GM21390 (cell line): ENCODE results near the gene PLCH2.
A peak's percentile ranks its signal among the peaks of the same experiment; 100 is the strongest.

Experiments
- ATAC-seq: cut with Tn5 transposase; IDR thresholded peaks from one replicate; pipeline ENCODE4 v1.9.1; 2021; ENCODE audit not compliant: unreplicated experiment

Gene PLCH2

DNA sequence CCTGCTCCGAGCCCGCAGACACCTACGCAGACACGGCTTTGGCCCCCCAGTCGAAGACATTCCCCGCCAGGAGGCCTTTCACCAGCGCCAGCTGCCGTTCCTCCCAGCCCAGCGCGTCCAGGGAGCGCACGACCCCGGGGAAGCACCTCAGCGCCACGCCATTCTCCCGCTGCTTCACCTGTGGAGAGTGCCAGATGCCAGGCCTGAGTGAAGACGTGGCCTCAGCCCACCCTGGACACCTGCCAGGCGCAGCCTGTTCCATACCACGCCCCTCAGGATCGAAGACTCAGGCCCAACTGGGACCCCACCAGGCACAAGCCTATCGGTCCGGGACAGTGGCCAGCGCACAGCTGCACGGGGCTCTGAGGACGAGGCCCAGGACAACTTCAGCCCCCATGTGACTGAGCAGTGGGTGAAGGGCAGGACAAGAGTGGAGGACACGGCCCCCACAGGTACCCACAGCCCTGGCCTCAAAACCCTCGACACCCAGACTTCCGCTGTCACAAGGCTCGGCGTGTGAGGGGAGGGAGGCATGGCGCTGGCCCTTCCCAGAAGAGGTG lies 36.9 kb downstream of the PLCH2 start:
- no peak for ATAC-seq

DNA sequence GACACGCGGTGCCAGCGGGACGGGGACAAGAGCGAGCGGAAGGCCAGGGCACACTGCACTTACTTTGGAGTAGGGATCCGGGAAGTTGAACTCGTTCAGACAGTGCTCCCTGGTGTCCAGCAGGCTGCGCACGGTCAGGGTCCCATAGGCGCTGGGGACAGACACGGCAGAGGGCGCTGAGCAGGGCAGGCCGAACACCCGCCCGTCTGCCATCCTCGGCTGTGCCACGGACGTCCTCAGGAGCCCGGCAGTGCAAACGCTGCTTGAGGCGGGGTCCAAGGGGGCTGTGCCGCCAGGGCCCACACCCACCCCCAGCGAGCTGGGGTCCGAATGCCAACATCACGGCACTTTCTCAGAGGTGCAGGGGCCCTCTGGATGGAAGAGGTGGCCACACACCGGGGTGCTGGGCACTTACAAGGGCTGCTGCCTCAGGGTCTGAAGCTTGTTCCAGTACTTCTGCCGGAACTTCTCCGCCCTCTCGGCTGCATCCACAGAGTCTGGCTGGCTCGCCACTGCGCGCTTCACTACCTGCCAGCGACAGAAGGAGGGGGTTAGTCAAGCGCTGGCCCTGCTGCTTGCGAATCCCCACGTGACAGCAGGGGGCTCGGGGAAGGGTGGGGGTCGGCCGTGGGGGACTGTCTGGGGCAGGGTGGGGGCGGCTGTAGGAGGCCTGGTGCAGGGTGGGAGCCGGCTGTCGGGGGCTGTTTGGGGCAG lies 38.0 kb downstream of the PLCH2 start:
- ATAC-seq, result no peak

DNA sequence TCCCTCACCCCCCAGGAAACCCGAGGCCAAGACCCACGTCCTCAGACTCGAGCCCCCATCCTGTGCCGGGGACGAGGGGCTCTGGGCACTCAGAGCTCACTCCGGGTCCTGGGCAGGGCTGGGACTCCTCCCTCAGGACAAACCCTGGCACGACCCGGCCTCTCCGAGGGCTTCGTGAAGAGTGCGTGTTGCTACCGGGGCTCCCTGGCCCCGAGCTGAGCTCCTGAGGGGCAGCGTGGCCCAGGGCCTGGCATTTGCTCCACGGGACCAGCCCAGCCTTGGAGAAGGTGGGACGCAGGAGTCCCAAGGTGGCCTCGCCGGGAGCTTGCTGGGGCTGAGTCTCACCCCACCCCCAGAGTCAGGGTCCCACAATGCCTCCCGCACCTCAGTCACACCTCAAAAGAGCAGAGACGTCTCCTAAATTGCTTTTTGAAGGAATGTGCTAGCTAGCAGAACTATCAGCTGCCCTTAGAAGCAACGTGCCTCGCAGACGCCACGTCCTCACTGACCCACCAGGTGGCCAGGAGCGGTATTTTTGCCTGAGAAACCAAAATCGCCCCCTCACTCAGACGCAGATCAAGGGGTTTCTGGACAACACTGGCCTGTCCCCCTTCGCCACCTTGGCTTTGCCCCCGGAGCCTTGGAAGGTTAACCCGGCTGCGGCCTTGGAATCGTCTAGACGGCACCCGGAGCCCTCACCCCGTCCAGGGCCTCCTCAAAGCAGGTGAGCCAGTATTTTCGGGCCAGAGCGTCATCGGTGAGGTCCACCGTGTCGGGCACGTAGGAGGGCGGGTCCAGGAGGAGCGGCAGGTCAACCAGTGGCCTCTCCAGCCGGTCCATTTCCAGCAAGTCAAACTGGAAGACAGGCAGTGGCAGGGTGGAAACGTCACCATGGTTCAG lies 39.0 kb downstream of the PLCH2 start:
- no peak for ATAC-seq

DNA sequence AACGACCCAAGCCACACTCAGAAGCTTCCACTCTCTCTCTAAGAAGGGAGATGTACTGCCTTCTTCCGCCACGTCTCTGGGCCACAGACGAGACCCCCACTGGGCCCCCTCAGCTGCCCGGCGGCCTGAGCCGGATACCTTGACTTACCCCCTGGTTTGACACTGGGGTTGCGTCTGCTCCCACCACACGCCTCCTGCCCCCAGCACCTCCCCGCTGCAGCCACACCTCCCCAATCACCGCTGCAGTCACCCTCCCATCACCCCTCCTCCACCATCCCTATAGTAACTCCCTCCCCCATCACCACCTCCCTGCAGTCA lies 39.6 kb downstream of the PLCH2 start:
- no peak for ATAC-seq

DNA sequence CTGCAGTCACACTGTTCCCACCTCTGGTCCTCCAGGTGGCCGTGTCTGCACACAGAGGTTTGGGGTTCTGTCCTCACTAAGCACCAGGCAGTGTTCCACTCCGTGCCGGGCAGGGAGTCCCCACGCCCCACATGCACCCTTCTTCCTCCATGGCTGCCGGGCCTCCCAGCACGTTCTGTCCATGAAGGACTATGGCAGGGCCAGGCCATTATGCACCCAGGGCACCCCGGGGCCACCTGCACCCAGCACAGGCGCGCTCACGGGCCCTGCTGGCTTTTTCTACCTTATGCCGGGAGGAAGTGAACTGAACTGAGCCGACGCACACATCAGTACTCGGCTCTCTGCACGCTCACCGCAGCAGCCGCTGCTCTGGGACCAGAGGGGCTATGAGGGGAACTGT lies 40.0 kb downstream of the PLCH2 start:
- no peak for ATAC-seq

DNA sequence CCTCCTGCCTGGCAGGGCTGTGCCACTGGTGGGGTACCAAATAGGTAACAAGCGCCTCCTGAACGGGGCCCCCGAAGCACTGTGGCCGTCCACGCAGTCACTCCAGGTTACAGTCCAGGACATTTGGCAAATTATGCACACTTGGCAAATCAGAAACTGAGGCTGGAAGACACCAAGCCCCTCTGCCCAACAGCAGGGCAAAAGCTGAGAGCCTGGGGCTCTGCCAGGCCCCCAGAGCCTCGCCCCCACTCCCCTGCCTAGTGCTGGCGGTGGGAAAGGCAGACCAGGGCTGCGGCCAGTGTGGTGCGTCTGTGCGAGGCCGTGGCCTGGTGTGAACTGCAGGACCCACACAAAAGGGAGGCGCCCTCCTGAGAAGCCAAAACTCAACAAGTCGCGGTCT lies 40.9 kb downstream of the PLCH2 start:
- ATAC-seq, result no peak

DNA sequence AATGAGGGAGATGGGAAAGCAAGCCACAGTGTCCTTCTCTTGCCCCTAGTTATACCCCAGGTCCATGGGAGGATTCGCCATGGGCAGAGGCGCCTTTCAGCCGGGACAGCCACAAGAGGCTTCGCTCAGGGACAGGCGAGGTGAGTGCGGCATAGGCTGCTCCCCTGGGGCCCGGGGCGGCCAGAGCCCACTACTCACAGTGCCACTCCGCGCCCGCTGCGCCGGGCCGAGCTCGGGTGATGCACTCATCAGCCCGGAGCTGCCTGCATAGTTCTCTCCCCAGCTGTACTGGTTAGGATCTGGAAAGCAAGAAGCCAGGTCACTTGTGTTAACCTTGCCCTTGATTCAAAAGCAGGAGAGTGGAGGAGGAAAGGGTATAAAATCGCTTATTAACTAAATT lies 41.9 kb downstream of the PLCH2 start:
- no peak for ATAC-seq

DNA sequence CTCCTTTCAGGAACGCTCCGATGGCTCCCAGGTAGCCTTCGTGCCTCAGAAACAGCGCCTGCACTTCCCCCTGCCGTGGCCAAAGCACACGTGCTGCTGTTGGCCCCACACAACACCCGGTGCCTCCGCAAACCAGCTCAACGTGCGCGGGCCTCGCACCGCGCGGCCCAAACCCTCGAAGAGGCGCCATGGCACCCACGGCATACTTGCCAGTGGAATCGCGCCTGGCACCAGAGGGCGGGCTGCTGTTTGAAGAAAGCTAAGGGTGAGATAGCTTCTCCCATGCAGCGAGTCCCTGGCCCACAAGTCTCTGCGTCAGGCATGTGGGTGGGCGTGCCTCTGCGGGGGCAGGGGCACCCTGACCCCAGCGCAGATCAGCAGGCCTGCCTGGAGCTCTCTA lies 42.4 kb downstream of the PLCH2 start:
- no peak for ATAC-seq

DNA sequence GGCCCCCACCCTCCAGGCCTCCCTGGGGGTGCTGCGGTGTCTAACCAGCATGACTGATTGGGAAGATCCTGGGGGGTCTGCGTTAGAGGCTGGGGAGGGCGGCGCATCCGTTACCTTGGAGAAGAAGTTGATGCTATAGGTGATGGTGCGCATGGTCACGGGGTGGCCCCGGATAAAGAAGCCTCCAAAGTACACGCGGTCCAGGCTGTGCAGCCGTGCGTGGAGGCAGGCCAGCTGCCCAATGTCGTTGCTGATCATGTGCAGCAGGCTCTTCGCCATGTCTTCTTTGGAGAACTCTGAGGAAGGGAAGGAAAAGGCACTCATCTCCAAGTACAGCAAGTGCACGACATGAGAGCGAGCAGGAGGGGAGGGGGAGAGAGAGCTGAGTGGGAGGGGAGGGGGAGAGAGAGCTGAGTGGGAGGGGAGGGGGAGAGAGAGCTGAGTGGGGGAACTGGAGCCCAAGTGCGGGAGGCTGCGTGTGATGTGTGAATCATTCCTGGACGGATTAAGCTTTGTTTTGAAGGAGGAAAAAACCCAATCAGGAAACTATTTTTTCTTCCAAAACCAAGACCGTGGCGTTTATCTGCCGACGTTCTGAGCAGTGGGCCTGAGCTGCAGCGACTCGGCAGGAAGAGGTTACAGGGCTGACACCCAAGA lies 43.1 kb downstream of the PLCH2 start:
- no peak for ATAC-seq

DNA sequence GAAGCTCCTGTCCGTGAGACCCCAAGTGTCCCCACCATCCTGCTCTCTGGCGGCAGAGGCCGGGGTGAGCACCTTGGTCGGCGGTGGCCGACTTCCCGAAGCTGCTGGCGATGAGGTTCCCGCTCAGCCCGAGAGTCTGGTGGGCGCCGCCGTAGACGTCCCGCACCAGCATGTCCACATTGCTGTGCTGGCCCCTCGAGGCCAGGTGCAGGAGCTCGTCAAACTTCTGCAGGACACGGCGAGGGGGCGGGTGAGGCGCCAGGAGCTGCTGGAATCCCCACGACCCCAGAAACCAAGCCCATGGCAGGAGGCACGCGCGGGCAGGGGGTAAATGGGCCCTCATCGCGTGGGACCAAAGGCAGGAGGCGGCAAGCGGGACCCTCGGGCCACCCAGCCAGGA lies 43.6 kb downstream of the PLCH2 start:
- no peak for ATAC-seq

DNA sequence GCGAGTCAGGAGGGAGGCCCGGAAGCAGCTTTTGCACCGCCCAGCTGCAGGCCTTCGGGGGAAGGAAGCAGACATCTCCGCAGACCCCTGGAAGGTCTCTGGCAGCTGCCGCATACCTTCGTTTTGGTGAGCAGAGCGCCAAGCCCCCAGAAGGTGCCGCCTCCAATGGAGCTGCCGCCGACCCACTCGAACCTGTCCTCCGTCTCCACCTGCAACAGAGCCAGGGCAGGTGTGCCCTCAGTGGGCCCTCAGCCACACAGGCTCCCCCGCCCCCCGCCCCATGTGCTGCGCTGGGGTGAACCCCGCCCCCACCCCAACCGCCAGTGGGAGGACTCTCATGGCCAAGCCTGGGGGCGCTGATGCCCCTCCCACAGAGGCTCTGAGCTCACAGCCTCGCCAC lies 44.1 kb downstream of the PLCH2 start:
- ATAC-seq, result no peak

DNA sequence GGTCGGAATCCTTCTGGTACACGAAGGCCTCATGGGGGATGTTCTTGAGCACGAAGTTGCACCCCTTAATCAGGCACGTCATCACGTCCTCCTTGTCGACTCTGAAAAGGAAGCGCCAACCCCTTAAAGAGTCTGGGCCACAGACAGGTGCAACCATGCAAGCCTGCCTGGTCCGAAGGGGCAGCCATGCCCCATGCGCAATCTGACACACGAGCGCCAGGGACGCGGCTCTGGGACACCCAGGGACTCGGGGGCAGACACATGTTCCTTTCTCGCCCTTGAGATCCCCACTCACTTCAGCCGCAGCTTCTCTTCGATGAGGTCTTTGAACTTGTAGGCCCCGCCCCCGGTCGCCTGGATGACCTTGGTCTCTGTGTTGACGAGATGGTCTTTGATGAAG lies 44.7 kb downstream of the PLCH2 start:
- no peak for ATAC-seq

DNA sequence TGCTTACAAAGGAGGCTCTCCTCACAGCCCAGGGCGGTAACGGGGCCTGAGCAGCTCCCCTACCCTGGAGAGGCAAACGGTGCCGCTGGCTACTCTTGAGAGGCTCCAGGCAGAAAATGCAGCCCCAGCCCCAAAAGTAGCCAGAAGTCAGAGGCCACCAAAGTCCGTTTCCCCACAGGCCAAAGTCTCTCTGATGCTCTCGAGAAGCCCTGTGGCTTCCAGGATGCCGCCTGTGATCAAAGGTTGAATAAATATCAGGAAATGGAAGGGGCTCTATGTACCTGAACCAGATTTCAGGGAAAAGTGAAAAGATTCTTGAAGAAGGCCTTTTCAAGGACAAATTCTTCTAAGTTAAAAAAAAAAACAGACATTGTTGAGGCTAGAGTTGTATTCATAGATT lies 46.1 kb downstream of the PLCH2 start:
- no peak for ATAC-seq

DNA sequence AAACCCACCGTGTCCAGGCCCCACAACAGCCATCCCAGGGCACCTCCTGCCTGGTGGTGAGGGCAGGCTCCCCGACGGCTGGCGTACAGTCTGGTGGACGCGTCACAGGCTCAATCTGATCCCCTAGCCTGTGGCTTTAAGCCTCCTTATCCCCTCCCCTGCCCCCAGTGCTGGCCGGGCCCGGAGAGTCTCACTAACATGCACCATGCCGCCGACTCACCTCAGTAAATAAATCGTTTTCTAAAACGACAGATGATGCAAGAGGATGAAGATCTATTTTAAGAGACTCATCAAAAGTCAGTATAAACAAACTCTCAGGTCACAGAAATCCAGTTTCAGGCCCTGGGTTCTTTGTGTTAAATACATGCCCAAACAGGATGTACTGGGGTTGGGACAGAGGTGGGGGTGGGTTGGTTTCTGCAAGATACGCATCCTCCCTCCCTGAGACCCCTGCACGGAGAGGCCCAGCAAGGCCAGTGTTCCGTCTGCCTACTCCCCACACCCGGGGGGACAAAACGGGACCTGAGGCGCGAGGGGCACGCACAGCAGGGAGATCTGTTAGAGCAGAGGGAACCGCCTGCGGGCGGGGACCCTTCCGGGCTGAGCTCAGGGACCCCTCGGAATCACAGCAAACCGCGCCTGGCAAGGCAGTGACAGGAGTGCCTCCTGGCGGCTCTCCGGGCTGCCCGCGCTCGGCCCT lies 47.3 kb downstream of the PLCH2 start:
- no peak for ATAC-seq

DNA sequence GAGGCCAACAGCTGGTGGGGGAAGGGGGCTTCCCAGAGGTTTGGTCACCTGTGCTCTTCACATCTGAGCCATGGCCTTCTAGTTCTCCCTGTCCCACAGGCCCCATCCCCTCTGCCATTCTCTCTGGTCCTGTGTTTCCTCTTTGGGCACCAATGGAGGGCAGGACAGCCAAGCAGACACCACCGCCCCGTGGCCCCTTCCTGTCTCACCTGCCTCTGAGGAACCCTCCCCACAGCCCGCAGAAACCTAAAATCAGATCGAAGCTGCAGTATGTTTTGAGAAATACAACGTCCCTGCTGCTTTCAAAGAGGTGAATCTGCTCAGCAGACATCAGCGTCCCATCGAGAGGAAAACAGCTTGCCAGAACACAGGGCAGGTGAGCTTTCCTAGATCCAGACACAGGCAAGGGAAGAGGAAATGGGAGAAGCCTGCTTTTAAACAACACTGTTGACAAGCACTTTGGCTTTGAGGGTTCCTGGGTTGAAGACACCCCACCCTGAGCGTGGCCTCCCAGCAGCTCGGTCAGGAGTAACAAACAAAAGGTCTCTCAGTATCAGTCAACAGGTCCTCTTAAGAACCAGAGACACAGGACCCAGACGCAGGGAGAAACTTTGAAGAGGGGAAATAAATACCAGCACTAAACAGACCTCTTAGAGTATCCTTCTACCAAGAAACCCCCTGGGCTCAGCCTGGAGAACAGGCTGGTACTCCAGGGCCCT lies 48.0 kb downstream of the PLCH2 start:
- no peak for ATAC-seq

DNA sequence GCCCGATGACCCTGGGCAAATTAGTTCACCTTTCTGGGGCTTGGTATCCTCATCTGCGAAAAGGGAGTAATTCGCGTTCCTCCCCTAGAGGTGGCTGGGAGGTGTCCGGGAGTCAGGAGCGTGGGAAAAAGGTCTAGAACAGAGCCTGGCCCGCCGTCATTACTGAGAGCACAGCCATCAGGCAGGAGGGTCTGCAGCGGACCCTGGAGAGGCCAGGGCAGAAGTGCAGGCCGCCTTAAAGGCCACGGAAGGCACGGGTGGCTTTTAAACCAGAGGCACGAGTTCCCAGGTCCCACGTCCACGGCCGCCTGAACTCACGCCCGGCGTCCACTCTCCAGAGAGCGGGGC lies 49.5 kb downstream of the PLCH2 start:
- ATAC-seq, result no peak

DNA sequence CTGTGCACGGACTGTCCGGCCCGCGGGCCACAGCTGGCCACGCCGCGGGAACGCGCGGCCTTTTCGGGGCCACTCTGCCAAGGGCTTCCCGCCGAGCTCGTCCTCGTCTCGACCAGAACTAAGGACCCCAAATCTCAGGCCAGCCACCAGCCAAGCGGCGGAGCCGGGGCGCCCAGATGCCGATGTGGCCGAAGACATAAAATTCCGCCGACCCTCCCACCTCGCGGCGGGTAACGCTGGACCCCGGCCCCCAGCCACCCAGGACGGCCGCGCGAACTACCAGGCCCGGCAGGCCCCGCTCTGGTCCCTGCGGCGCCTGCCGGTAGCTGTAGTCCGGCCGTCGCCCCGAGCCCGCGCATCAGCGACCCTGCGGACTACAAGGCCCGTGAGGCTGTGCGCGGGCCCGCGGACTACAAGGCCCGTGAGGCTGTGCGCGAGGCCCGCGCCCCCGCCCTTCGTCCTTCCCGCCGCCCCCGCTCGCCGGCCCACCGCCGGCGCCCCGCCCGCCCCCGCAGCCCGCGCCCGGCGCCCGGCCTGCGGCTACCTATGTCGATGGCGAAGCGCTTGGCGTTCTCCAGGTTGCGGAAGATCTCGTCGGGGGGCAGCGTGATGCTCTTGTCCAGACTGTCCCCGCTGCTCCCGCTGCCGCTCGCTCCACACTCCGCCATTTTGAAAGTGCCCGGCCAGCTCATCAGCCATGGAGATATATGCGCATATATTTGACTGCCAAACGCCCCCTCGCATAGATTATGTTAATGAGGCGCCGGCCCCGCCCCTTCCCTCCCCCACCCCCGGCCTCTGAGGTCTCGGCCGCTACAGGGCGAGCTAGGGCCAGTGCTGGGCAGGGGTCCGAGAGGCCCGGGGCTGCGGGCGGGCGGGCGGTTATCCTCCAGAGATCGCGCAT lies 50.1 kb downstream of the PLCH2 start, which contains the start of gene PANK4:
TSS of gene PANK4 (minus strand) at position 677 of the 904 bp plus-strand sequence. CDS start at position 668, 9 bp downstream.
- peak; percentile 85 for ATAC-seq

DNA sequence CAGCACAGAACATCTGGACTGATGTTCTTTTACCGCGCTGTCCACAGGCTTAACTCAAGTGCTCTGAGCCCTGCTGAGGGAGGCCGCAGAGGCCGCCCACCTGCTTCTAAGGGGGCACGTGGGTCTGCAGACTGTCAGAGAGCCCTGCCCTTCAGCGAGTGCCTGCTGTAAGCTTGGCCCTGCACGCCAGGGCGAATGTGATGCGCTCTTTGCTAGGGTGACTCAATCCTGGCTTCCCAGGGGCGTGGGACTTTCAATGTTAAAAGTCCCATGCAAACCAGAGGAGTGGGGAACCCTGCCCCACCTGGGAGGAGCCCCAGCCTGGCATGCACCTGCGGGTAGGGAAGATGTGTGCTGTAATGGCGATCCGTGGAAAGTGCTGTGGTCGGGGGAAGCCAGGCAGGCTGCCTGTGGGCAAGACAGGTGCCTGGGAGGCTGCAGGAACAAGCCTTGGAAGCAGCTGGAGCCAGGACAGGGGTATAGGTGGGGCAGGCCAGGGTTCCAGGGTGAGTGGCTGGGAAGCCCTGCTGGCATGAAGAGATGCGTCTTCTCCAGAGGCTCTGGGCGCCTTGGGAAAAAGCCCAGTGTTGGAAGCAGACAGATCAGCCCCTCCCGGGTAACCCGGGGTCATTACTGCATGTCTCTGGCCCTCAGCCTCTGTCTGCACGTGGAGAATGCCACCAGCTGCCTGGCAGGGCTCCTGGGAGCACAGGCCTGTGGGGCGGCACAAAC lies 50.9 kb downstream of the PLCH2 start:
- ATAC-seq, result peak; percentile 18

DNA sequence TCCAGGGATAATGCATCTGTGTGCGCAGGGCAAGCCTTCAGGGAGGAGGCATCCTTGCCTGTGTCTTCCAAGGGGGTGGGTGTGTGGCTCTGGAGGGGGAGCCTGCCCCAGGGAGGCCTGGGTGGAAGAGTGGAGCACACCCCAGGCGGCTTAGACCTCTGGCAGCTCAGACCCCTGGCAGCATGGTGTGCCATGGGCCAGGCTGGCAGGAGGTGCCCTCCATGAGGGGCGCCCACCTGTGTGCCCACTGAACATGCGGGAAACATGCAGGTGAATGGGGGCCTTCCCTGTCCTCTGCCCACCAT lies 51.4 kb downstream of the PLCH2 start:
- ATAC-seq, result no peak
